Hematopoietic multipotent progenitor cell treated with erythropoietin and hydrocortisone succinate and interleukin-3 and kit ligand, for 15 days (in vitro differentiated cells): ENCODE data around the gene ADORA1.

Experiments
- DNase-seq: peaks from one replicate; pipeline ENCODE4 v3.0.0-alpha.2; 2015; ENCODE audit warnings: low spot score

ADORA1 gene

GRCh38 chr1:203140743-203141520 lies 13.4 kb downstream of the ADORA1 start:
- no peak for DNase-seq

DNA sequence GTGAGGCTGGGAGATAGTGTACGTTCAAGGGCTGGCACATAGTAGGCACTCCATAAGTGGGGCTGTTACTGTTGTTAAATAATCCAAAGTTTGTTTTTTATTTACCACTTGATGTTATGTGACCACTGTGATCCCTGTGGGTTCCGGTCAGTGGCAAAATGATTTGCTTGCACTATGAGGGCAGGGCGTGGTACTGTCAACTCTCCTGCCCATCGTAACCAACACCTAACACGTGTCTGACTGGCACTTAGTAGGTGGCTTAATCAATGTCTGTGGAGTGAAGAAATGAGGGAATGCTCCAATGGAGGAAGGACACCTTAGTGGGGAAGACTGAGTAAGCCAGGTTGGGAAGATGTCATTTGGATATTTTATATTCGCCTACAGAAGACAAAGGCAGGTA lies 14.6 kb downstream of the ADORA1 start:
- no peak for DNase-seq

DNA sequence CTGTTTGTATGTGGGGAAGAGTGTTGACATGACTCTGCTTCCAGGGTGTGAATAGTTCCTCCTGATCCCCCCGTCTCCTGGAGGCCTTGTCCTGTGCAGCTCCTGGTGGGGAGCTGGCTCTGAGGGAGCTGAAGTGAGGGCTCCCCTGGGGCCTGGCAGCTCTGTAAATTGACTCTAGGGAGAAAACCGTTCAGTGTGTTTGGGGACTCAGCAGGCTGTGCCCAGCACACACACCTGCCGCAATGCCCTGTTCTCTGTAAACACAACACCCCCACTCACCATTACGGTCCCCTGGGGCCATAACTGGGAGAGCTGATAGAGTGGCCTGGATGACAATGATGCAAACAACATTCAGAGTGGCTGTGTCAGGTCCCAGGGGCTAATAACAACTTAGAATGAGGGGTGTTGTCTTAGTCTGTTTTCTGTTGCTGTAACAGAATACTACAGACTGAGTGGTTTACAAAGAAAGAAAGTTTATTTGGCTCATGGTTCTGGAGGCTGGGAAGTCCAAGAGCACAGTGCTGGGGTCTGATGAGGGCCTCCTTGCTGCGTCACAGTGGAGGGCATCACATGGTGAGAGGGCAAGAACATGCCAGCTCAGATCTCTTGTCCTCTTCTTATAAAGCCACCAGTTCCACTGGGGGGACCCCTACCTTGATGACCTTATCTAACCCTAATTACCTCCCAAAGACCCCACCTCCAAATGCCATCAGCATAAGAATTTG lies 15.3 kb downstream of the ADORA1 start:
- no peak for DNase-seq

DNA sequence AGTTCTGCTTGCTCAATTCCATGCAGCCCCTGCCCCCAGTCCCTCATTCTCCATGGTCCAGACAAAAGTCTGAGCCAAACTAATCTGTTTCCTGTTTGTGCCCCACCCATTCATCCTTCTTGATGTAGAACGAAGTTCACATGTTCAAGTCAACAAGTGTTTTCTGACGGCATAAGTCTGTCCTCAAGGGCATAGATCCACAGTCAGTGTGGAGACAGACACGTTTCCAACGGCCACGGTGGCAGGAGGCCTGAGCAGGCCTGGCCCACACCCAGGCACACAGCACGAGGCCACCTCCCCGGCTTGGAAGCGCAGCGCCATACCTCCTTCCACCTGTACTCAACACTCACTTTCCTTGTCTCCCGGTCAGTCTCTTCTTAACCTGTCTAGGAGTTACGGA lies 16.1 kb downstream of the ADORA1 start:
- no peak for DNase-seq

DNA sequence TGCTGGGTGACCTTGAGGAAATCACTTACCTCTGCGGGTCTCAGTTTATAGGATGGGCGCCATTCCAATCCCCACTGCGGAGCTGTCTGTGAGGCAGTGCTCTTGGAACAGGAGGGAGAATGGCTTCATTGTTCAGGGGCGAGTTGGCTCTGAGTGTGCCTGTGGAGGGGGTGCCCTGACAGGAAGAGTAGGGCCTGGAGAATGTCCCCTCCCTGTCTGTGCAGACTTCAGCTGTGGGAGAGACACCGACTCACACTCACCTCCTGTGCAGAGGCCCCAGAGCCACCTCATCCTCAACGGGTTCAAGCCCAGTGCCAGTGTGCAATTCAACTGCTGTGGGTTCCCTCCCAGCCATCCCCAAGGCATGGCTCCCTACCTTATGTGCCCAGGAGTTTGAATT lies 17.1 kb downstream of the ADORA1 start:
- DNase-seq = no peak

DNA sequence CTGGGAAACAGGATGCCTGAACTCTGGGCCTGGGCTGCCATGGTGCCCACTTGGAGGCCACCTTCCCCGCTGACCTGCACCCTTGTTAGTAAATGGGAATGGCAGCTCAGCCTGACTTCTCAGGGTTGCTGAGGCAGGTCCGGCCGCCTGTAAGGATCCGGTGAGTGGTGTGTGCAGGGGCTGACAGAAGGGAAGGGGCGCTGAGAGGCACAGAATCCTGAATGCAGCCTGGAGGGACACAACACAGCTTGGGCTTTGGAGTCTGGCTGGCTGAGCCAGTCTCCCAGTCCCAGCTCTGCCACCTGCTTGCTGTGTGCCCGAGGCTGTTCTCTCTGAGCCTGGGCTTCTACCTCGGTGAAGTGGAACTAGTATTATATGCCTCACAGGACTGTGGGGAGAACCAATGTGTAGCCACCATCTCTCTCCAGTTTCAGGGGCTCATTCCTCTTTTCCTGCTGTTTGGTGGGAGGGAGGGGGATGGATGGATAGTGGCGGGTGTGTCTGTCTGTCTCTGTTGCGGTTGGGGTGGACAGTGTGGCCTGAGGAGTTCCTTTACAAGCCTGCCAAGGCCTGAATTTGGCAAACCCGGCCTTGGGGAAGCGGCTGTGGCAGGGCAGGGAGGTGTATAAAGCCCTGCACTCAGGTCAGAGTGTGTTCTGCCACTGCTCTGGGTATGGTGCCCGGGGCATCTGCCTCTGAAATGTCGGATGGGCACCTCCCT lies 18.0 kb downstream of the ADORA1 start:
- no peak for DNase-seq

DNA sequence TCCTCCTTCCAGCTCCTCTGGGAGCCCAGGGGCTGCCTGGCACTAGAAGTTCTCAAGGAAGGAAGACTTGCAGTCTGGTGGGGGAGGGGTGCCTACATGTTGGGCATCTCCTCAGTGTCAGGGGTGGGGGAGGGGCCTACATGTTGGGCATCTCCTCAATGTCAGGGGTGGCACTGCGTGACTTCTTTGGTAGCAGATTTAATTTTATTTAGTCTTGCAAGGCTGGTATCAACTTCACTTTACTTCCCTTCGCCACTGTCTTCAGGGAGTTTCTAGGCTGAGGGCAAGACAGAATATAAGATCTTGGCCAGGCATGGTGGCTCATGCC lies 18.5 kb downstream of the ADORA1 start:
- no peak for DNase-seq

DNA sequence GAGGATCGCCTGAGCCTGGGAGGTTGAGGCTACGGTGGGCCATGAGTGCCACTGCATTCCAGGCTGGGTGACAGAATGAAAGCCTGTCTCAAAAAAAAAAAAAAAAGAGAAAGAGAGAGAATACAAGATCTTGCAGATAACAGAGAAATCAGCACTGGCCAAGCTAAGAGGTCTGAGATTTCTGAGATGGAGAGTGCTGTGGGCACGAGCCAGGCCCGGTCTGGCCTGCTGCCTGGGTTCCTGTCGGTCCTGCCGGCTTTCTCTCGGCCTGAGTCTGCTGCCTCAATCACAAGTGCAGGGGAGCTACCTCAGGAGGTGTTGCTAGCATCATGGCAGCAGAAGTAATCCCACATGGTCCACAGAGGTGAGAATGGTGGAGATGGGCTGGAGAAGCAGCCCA lies 19.0 kb downstream of the ADORA1 start:
- no peak for DNase-seq

DNA sequence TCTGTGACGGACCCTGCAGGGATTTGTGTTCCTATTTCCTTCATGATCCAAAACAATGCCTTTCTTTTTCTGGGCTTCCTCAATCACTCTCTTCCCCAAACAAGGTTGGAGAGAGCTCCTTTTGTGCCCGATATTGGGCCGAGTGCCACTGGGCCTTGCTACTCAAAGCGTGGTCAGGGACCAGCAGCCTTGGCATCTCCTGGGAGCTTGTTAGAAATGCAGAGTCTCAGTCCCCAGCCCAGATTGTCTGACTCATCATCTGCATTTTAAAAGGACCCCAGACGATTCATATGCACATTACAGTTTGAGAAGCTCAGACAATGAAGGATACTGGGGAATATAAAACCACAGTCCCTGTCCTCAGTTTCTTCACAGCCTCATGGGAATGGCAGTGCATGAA lies 19.9 kb downstream of the ADORA1 start:
- no peak for DNase-seq

DNA sequence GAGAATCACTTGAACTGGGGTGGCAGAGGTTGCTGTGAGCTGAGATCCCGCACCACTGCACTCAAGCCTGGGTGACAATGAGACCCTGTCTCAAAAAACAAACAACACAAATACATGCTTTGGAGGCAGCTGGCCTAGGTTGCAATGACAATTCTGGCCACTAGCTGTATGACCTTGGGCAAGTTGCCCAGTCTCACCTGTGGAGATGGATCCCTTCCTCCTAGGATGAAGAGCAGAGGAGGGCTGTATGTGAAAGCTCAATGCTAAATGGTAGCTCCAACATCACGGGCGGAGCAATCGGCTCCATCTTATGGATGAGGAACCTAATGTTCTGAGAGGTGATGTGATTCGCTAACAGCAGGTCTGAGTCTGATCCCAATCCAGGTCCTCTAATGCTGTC lies 20.6 kb downstream of the ADORA1 start:
- no peak for DNase-seq

- DNase-seq = no peak
These were observed 21.1 kb downstream of the ADORA1 start for GRCh38 chr1:203148579-203148978.

DNA sequence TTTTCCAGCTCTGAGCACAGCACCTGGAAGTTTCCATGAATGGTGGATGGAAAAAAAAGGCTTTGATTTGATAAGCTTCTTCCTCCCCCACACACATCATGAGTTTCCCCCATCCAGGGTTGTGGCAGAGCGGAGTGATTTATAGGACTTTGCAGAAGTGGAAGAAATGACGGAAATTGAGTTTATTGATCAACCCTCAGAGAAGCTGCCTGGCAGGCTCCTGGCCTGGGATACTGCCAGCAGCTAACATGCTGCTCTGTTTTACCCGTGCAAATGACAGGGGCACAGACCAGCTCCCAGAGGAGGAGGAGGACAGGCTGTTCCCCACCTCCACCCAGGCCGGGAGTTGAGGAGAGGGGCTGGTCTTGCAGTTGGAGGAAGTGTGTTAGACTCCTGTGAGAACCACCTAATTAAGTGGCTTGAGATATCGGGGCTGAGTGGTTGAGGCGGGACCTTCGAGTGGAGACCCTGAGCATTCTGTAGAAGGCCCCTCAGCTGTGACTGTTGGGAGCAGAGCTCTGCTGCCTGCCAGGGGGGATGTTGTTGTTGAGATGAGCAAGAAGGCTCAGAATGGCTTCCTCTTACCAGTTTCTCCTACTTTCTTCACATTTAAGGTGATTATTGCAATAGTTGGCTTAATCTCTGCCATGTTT lies 21.8 kb downstream of the ADORA1 start:
- DNase-seq = no peak

DNA sequence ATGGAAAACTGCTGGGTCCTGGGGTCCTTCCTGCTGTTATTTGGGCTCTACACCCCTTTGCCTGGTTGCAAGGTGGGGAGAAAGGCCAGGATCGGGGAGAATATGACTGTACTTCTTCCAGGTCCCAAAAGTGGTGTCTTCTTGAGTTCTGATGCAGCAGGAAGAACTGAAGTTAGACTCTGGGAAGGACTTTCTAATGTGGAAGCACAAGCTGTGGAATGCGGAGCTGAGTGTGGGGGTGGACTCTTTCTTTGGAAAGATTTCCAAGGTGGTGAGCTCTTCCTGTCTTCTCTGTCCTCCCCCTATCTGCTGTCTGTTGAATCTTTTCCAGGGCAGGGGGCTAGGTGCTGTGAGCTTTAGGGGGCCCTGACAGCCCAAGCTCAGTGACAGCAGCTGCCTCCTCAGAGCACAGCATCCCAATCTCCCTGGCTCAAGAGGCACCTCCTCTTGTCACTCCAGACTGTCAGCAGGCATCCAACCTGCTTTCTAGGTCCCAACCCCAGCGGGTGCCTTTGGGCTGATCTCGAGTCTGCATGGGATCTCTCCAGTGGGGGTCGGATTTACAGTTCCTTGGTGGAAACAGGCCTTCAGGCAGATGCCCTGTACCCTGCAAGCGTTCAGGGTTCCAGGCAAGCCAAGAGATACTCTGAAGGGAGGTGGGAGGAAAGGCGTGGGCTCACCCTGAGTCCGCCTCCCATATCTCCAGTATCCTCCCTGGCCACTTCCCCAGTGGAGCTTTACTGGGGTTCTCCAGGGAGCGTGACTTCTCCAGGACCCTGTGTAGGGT lies 23.2 kb downstream of the ADORA1 start:
- DNase-seq = no peak

GRCh38 chr1:203151362-203152157 lies 24.0 kb downstream of the ADORA1 start:
- no peak for DNase-seq

DNA sequence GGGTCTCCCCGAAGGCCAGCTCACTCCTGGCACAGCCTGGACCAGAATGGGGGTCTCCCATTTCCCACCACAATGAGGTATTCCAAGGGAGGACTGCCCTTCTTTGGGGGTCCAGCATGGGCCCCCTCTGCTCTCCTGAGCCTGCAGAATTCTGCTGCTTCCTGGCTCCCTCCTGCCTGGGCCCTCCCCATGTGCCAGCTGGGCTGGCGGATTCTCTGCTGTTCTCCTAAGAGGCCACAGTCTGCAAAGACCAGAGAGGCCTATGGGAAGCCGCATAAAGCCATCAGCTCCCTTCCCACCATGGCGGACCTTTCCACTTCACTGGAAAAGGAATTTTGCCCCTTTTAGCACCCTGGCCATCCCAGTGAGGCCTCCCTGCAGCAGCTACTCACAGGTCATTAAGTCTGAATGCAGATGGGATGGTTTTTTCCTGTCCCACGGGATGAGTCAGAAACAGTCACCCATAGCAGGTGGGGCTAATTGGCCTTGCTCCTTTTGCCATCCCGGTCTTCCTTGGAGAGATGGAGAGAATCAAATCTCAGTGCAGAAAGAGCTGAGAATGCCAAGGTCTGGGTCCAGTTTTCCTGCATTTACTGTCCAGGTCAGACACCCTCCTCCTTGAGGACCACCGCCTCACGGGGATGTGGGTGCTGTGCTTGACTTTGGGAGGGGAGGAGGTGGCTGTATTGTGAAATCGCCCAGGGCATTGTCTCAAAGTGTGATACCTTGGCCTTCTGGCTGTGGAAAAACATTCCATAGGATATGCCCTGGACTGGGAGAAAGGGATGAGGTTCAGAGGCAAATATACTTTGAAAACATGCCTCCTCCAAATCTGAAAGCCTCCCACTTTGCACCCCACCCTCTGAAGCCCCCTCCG lies 24.9 kb downstream of the ADORA1 start:
- no peak for DNase-seq

- no peak for DNase-seq
These were observed 25.8 kb downstream of the ADORA1 start for GRCh38 chr1:203153051-203153988.

- no peak for DNase-seq
These were observed 26.7 kb downstream of the ADORA1 start for GRCh38 chr1:203153989-203154821.

DNA sequence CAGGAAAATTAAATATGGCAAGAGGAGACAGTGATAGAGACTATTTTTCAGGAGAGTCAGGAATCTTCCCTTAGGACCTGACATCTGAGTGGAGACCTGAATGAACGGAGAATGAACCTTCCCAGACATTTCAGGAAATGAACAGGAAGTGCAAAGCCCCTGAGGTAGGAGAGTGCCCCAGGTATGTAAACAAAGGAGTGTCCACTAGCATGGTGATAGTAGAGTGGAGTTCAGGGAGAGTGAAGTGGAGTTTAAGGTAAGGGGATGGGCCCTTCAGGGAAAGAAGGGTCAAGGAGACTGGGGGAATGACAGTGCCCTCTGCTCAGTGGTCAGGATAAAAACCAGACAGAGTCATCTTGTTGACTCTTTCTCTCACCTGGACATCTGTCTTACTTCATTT lies 28.8 kb downstream of the ADORA1 start:
- DNase-seq = no peak
